CD4-positive, alpha-beta T cell treated with Interleukin-10 for 1 hour (primary cell): Measurements from ENCODE around the gene RFXAP.

Experiments used
- DNase-seq: peaks from one replicate; pipeline ENCODE4 v3.0.0-alpha.2; 2020

The RFXAP gene

GRCh38 chr13:36870050-36870692, 51.1 kb downstream of the RFXAP start:
- no peak for DNase-seq

DNA sequence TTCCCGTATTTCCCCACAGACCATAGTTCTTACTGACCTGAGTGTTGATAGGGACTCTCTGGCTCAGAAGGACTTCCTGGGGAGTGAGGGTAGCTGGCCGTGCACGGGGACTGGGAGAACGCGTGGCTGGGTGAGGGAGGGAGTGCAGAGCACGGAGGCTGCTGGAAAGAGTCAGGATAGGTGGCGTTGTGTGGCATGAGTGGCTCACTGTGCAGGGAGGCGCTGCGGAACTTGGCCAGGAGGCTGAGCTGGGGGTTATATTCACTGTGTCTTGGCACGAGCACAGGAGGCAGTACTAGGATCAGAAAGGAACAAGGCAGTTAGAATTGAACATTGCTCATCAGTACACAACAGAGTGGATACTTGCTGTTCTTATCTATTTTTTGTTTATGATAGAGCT, 53.6 kb downstream of the RFXAP start:
- no peak for DNase-seq

GRCh38 chr13:36875431-36875830, 56.4 kb downstream of the RFXAP start:
- DNase-seq = no peak

- DNase-seq = no peak
Measured at GRCh38 chr13:36875961-36876360, 56.9 kb downstream of the RFXAP start.
